Putamen (tissue), 1 donor: Measurements from ENCODE around the gene RAPSN.

ENCODE experiments used
- DNase-seq: peaks from one replicate; pipeline ENCODE4 v3.0.0-alpha.2; 2016; ENCODE audit warnings: low spot score

Gene RAPSN

GRCh38 chr11:47408598-47409439, 40.1 kb downstream of the RAPSN start:
- no peak for DNase-seq

- peak; percentile 95 for DNase-seq
These were observed 41.0 kb downstream of the RAPSN start, which contains the start of gene SLC39A13 for GRCh38 chr11:47407746-47408590. SLC39A13 (plus strand) TSS chr11:47408590; CDS start chr11:47410095, 1,505 bp downstream.

GRCh38 chr11:47406896-47407745, 41.8 kb downstream of the RAPSN start:
- no peak for DNase-seq

- no peak for DNase-seq
These were observed 45.4 kb downstream of the RAPSN start for GRCh38 chr11:47403571-47403970.

- no peak for DNase-seq
These were observed 45.8 kb downstream of the RAPSN start for GRCh38 chr11:47403135-47403534.

GRCh38 chr11:47400768-47401279, 48.1 kb downstream of the RAPSN start:
- no peak for DNase-seq

GRCh38 chr11:47399860-47400767, 48.8 kb downstream of the RAPSN start:
- DNase-seq: no peak

- no peak for DNase-seq
These were observed 50.4 kb downstream of the RAPSN start for GRCh38 chr11:47398551-47398950.

GRCh38 chr11:47398011-47398410, 50.9 kb downstream of the RAPSN start:
- DNase-seq: no peak

- no peak for DNase-seq
These were observed 53.0 kb downstream of the RAPSN start for GRCh38 chr11:47396049-47396320.

GRCh38 chr11:47395223-47396048, 53.5 kb downstream of the RAPSN start:
- DNase-seq: no peak

GRCh38 chr11:47394322-47395222, 54.4 kb downstream of the RAPSN start:
- no peak for DNase-seq

GRCh38 chr11:47394050-47394321, 55.0 kb downstream of the RAPSN start:
- DNase-seq: no peak

GRCh38 chr11:47393163-47394049, 55.5 kb downstream of the RAPSN start:
- no peak for DNase-seq

GRCh38 chr11:47392546-47393162, 56.3 kb downstream of the RAPSN start:
- no peak for DNase-seq

- DNase-seq: no peak
These were observed 57.1 kb downstream of the RAPSN start for GRCh38 chr11:47391711-47392432.

GRCh38 chr11:47391077-47391583, 57.8 kb downstream of the RAPSN start:
- DNase-seq: no peak
